HG02571 (cell line): ENCODE measurements around the gene SPAG16.
A peak's percentile ranks its signal among the peaks of the same experiment; 100 is the strongest.

Experiments
- ATAC-seq: cut with Tn5 transposase; IDR thresholded peaks from one replicate; pipeline ENCODE4 v1.9.1; 2021; ENCODE audit warnings: mild to moderate bottlenecking, moderate library complexity; ENCODE audit not compliant: unreplicated experiment

The SPAG16 gene

DNA sequence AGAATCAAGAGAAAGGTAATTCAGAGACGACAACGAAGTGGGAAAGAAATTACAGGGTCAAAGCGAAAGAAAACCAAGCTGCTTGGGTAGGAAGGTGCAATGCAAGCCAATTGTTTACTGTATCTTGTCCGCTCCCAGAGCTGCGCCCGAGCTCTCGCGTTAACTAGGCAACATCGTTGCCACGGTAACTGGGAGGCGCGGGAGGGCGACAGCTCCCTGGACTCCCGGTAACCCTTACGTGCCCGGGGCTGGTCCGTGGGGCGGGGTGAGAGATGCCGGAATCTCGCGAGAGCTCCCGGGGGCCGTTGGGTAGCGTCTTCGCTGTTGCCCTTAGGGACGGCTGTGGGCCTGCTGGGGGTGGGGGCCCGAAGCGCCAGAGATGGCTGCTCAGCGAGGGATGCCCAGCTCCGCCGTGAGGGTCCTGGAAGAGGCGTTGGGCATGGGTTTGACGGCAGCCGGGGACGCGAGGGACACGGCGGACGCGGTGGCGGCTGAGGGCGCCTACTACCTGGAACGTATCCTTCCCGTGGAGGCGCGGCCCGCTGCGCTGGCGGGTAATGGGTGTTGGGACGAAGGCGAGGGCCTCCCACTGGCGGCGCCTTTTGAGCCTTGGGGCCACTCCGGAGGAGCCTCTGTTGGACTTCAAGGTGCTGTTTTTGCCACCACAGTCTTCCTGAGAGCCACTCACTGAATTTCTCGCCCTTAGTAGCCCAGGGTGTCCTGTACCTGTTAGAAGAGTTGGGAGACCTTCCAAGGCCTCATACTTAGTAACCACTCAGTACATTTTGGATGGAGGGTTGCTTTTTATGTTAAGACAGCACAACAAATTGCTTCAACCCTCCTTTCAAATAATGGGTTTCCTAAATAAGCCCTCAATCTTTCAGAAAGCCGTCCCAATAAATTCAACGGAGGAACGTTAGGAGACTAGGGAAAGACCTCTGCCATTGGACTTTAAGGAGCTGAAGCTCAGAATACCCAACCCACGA, at the start of gene SPAG16:
Gene SPAG16, plus strand, starts transcription at position 360 of the 986 bp plus-strand sequence.
- ATAC-seq: peak; percentile 99

DNA sequence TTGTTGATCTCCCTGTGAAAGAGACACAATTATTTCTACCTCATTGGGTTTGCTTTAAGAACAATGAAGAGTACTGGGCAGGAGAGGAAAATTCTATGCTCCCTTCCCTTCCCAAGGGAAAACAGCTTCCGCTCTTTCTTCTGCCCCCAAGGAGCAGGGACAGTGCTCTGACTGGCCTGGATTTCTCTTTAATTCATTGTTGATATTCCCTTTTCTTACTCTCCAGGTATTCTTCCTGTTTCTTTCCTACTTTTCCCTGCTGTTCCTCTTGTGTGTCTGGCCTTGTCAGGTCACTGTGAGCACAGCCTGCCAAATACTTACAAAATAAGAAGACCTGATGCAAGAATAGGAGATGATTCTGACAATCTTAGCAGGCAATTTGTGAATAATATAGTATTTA, 49.6 kb upstream of the SPAG16 start:
- no peak for ATAC-seq

DNA sequence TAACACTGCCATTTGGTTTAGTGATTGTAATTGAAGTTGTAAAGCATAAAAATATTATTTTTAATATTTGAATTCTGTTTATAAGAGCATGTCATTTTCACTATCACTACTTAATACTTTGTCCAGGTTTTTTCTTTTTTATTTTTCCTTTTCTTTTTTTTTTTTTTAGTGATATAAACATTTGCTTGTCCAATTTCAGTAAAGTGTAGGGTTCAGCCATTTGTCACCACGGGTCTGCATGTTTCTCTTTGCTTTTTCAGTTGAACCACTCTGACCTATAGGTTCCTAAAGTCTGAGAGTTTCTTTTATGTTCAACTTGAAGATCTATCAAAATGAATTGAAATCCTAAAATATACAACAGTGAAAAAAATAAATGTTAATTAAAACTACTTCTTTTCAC, 48.5 kb upstream of the SPAG16 start:
- no peak for ATAC-seq

DNA sequence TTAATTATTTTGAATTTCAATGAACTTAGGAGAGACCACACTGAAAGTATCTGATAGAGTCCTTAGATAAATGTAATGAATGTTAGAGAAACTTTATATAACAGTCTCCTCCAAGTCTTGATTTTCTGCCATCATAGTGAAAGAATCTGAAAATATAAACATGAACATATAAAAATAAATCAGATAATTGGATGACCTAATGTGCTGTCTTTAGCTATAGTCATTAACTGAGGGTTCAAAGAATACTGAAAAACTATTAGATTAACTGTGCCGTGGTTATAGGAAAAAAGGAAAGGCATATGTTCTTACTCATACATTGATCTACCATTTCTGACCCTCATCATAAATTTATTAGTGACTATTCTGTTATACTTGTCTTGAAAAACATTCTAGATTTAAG, 47.0 kb upstream of the SPAG16 start:
- ATAC-seq: no peak

DNA sequence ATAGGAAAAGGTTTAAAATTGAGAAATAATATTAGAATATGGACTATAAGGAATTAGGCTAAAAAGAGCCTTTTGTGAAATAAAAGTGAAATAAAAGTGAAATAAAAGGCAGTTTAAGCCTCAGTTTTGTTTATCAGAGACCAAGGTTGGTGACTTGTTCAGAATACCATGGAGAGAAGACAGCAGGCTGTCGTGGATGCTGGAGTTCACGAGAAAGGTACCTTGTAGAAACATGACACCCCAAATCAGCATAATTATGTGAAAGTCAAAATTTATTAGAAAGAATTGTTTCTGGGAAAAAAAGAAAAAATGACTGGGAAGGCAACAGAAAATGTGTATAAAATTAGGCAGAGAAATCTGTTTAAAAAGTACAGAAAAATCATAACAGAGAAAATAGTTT, 46.5 kb upstream of the SPAG16 start:
- no peak for ATAC-seq

DNA sequence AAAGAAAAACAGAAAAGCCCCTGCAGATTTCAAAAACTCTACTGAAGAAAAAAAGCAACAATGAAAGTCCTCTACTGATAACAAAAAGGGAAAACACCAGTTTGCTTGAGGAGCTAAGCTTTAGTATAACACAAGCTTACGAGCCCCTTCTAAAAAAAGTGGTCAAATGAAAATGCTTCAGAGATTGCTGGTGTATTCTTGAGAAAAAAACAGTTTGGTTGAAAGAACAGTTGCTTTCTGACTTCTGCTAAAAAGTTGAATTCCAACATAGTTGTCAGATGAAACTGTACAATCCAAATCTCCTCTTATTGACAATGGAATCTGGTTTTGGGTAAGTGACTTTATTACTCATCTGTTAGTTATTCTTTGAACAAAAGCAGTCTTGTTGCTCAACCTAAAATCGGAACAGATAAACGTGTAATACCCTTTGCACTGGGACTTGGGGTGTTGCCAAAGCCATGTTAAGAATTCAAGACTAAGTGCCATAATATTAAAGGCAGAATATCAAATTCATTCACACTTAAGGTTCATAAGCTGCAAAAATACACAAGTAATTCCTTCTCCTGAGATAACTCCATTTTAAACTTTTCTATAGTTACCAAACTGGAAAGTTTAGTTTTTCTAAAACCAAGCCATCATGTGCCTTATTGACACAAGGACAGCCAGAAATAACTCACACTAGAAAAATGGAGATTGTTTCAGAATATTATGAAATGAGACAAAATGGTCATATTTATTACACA, 45.3 kb upstream of the SPAG16 start:
- ATAC-seq: peak; percentile 42

DNA sequence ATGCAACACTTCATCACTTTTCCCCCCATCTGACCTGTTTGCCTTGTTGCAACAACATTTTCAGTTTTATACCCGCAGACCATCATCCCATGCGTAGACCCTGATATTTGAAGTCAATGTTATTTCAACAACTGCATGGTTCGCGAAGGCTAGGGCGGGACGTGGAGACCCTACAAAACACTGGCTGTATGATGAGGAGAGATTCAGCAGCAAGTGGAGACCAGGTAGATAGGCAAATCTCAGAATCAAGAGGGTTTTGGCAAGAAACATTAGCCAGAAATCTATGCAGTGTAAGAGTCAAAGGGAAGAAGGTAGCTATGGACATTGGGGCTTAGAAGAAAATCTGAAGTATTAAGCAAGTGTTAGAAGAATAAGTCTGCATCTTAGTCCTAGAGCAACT, 42.4 kb upstream of the SPAG16 start:
- ATAC-seq: no peak

DNA sequence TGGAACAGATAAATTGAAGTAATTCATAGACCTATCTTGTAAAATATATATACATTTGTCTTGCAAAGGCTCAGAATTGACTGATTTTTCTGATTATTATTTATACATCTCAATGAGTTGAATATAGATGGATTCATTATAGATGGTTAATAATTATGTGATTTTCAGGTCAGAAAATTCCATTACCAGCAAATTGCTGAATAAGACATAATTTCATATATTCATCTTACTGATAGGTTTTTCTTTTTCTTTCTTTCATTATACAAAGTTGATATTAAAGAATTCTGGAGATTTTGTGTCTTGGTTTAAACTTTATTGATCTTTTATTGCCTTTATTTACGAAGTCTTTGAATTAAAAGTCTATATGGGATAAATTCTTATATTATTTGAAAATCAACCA, 41.6 kb upstream of the SPAG16 start:
- ATAC-seq: no peak

DNA sequence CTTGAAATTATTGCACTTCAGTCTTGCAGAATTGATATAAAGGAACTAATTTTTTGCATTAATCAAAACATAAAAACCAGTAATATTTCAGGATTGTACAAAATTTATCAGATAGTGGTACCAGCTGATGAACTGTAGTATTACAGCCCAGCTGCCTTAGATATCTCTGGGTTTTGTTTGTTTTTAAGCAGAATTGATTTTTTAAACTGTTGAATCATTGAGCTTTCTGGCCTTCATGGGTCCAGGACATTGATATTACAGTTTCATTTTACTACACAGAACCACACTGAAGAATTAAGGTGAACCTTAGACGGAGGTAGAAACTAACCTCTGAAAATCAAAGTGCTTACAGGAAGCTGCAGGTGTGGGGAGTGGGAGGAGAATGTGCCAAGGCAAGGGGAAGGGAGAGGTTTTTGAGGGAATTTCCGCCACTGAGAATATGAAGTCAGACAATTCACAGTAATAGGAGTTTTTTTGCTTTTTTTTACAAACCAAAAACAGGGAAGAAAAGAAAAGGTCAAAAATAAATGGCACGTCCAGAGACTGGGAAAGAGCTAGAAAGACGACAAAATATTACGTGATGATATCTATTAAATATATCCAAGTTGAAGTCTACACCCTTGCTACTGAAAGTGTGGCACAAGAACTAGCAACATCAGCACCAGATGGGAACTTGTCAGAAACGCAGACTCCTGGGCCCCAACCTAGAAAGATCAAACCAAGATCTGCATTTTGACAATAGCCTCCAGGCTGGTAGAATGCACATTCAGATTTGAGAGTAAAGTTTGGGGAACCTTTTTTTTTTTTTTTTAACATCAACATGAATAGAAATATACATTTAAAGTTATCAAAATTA, 40.8 kb upstream of the SPAG16 start:
- ATAC-seq: peak; percentile 43

DNA sequence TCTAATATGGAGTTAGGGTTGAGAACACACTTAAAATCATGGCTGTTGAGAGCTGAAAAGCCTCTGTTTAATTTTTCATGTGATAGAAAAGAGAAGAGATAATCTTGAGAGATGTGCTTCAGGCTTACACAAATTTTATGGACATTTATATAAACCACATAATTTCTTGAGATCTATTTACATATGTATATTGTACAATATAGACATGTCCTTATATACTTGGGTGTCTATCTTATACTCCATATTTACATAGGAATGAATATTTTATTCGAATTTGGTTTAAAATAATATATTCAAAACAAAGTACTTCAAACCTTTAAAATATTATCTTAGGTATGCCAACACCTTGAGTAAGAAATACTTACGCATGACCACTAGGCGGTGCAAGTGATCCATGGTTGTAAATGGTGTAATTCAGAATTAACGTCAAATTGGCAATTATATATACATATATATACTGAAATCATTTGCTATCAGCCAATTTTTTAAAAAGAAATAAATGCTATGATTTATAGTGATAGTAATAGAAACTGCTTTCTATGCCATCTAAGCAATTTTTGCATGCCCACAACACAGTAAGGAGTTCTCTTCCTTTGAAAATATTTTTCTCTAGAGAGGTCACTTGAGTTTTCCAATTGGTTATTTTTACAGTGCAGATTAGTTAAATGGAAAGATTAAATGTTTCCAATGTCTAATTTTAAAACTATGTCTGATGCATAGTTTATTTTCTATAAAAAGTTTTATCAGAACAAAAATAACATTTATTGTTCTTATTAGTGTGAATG, 37.6 kb upstream of the SPAG16 start:
- peak; percentile 32 for ATAC-seq

DNA sequence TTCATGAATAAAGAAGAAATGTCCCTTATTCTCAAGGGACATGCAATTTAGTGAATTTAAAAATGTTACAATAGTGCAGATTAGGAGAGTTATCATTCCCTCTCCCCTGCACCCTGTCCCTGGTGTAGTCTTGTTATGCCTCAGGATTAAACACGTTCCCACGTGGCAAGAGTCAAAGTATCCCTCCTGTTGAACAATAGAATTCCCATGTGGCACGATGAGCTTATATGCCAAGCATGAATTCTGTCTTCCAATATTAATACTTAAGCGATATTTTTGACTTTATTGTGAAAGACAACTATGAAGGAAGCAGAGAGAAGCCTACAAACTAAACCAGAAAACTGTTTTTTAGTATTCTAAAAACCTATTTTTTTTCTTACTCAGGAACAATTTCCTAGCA, 36.7 kb upstream of the SPAG16 start:
- ATAC-seq: no peak

DNA sequence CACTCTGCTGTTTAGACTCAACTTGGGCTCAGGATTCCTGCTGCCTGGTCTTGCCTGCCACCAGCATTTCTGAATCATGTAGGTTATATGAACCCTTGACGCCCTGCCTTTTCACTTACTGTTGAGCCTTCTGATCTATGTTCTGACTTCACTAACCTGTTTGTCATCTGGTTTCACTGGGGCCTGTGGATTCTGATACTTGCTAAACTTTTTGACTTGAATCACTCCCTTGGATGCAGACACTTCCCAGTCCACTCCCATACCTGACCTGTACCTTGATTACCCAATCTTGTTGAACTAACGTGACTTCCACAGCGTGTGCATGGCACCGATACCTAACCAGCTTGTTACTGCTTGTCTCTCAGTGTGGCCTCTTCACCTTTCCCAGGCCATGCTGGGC, 35.6 kb upstream of the SPAG16 start:
- no peak for ATAC-seq

DNA sequence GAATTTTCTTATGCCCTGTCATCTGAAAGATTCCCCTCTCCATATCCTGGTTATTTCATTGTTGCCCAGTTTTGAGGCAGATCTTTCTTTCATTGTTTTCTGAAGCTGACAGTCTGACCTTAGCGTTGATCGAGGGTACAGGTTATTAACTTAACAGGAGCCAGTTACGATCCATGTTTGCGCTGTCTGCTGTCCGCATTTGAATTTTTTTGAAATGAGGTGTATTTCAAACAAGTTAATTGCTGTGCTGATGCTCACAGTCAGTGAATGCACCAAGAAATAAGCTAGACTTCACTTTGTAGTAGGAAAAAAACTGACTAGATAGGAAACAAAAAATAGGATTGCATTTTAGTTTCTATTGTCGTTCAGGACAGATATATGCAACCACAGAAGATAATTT, 34.8 kb upstream of the SPAG16 start:
- no peak for ATAC-seq

DNA sequence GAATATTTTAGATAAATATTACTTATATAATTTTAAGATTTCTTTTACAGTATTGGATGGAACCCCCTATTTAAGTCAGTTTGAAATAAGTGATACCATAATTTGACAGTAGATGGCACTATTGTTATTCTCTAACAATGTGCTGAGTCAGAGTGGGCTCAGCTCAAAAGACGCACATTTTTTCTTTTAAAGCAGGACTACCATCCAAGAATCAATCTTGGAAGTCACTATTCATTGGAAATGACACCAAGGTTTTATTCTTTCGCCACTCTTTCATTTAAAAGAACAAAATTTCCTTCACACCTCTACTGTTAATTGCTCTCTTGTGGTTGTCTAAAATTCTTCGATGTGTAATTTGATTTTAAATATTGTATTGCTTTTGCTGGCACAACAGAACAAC, 32.6 kb upstream of the SPAG16 start:
- peak; percentile 78 for ATAC-seq

DNA sequence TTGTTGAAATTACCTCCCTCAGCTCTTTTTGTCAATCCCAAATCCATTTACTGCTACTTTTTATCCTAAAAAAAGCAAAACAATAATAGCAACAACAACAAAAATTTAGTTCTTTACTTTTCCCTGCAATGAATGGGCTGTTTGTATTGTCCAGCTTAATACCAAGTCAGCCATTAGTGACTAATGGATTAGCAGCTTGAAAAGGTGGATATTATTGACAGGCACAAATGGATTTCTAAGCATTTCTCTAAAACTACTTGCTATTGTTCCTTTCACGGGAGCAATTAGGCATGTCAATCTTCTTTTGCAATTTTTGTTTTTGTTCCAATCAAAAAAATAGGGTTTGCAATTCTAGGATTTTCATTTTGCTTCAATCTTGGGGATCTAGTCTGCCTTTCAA, 32.1 kb upstream of the SPAG16 start:
- ATAC-seq: no peak

DNA sequence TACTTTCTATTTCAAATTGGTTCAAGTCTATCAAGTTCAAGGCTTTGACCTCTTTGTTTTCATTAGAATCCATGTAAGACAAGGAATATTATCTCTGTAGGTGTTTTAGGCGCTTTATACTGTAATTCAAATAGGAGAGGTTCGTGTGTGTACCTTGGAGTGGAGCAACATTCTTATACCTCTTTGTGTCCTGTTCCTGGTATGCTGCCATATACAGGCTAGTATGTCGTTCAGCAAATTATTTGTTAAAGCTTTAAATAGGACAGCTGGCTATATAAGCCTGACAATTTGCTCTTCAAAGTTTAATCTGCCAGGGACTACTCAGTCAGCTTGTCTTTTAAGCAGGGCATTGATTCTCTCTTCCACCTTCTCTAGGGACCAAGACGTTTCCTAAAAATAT, 31.1 kb upstream of the SPAG16 start:
- no peak for ATAC-seq

DNA sequence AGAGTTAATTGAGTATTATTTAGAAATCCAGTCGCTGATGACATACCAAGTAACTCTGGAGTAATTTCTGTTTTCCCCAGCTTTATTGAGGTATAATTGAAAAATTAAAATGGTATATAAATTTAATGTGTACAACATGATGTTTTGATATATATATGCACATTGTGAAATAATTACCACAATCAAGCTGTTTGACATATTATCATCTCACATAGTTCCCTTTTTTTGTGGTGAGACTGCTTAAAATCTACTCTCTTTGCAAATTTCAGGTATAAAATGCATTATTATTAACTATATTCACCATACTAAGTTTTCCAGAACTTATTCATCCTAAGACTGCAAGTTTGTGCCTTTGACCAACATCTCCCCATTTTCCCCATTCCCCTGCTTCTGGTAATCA, 25.0 kb upstream of the SPAG16 start:
- no peak for ATAC-seq

DNA sequence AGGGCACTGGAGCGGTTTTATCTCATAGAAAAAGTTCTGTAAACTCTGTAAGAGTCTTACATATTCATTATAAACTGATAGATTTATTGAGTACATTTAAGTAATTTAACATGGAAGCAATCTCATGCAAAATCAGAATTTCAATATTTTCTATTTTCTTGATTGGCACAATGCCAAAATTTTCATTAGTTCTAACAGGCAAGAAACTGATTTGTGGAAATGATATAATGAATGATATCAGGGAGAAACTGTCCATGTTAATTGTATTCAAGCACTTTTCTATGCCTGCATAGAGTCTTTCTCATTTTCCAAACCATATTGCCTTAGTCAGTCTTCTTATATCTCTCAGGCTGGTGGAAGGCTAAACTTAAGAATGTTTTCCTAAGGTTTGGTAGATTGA, 23.0 kb upstream of the SPAG16 start:
- ATAC-seq: no peak

DNA sequence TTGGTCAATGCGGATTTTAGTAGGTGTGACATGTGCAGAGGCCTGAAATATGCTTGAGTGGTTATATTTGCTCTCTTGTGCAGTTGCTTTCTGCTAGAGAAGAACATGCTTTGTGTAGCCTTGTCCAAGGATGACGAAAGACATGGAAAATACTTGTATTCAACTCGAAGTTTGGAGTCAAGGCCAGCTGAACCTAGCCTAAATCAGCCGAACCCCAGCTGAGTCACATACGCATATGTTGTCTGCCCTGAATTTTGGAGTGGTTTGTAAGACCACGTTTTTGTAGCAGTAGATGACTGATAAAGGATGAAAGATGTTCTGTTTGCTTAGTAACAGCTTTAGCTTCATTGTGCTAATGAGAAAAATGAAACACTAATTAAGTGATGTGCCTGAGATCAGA, 22.5 kb upstream of the SPAG16 start:
- no peak for ATAC-seq

DNA sequence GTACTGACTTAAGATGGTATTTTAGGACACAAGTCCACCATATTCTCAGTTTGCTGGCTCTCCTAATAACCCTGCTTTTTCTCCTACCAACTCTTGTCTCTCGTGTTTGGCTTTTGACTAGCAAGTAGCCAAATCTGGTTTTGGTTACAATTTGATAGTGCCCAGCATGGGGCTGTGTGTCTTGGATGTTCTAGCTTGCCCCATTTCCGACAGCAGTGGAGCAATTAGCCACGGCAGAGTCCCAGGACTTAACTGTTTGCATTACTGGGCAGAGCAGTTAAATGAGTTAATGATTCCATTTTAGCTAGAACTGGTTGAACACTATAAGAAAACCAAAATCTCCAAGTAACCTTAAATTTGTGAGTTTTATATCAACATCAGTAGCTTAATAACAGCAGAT, 18.6 kb upstream of the SPAG16 start:
- no peak for ATAC-seq
